HepG2 (cell line): ENCODE measurements around the gene ADAMTS4. TPM values are rescaled to one million over a fixed set of nuclear protein-coding genes. Genes with fewer than 3 reads are reported as not detected.

Experiments used
- CREM ChIP-seq, 2 experiments: sonication (generic) in 1 of 2; formaldehyde crosslinking in 1 of 2; IDR thresholded peaks; 2 replicates each; pipeline versions ENCODE4 v1.4.0 to v1.6.1; 2016 to 2020; ENCODE audit warnings: antibody characterized with exemption in 1 of 2, mild to moderate bottlenecking in 1 of 2, missing genetic modification reagents in 1 of 2
- GZF1 ChIP-seq: sonication (generic); formaldehyde crosslinking; IDR thresholded peaks from 2 replicates; pipeline ENCODE4 v1.5.1; 2020; ENCODE audit warnings: mild to moderate bottlenecking, missing genetic modification reagents
- POLR2AphosphoS2 ChIP-seq: IDR thresholded peaks from 2 replicates; pipeline ENCODE4 v1.6.1; 2011; ENCODE audit warnings: low read depth, low read length, improper control_type of control experiment
- SMAD1 ChIP-seq: sonication (generic); formaldehyde crosslinking; IDR thresholded peaks from 2 replicates; pipeline ENCODE4 v1.4.0; 2020; ENCODE audit warnings: missing genetic modification reagents, low read depth, mild to moderate bottlenecking, borderline replicate concordance
- TBL1XR1 ChIP-seq: fragments of 150-350 bp; IDR thresholded peaks from 2 replicates; pipeline ENCODE4 v1.6.1; 2014; ENCODE audit warnings: borderline replicate concordance, low read length; ENCODE audit not compliant: partially characterized antibody
- TCF7L2 ChIP-seq: IDR thresholded peaks from 2 replicates; pipeline ENCODE4 v1.6.1; 2011; ENCODE audit warnings: mild to moderate bottlenecking, low read depth, low read length, moderate library complexity
- ZNF180 ChIP-seq: sonication (generic); formaldehyde crosslinking; IDR thresholded peaks from 2 replicates; pipeline ENCODE4 v1.4.0; 2020; ENCODE audit warnings: low read depth, missing genetic modification reagents, borderline replicate concordance
- ZNF282 ChIP-seq: fragments of 450-650 bp; IDR thresholded peaks from 2 replicates; pipeline ENCODE4 v1.6.1; 2018; ENCODE audit not compliant: partially characterized antibody
- ZNF530 ChIP-seq: sonication (generic); formaldehyde crosslinking; IDR thresholded peaks from 2 replicates; pipeline ENCODE4 v1.5.0; 2020; ENCODE audit warnings: low read depth, mild to moderate bottlenecking, missing genetic modification reagents
- ZNF562 ChIP-seq: sonication (generic); formaldehyde crosslinking; IDR thresholded peaks from 2 replicates; pipeline ENCODE4 v1.8.0; 2022; ENCODE audit warnings: missing genetic modification reagents, borderline replicate concordance
- ZNF607 ChIP-seq: sonication (generic); formaldehyde crosslinking; IDR thresholded peaks from 2 replicates; pipeline ENCODE4 v1.5.1; 2020; ENCODE audit warnings: missing genetic modification reagents, mild to moderate bottlenecking, borderline replicate concordance
- polyA plus RNA-seq, 8 experiments: library from polyadenylated mRNA; depleted of rRNA in 3 of 8; stranded (reverse) in 7 of 8; unstranded in 1 of 8; fragments of >200 nt; fragmentation: Illumina TruSeq in 4 of 8; extraction: Trizol in 4 of 8; gene quantifications; 2 replicates each; pipeline versions ENCODE4 v1.2.1 to v1.2.3, GENCODE V29; 2011 to 2016; ENCODE audit warnings: low read depth in 4 of 8, missing spikeins in 1 of 8, mixed read lengths in 1 of 8; ENCODE audit not compliant: insufficient read depth in 1 of 8
- total RNA-seq, 5 experiments: library from RNA; depleted of rRNA; stranded (reverse); fragments of >200 nt; fragmentation: Illumina TruSeq; extraction: Trizol; gene quantifications; 2 replicates each; pipeline ENCODE4 v1.2.3, GENCODE V29; 2016; ENCODE audit warnings: low read depth in 1 of 5
- TF ChIP-seq, protein P1 (sequence below): IDR thresholded peaks from 2 replicates; pipeline ENCODE4 v1.6.1; 2016; ENCODE audit warnings: control low read depth
- TF ChIP-seq, protein P2 (sequence below): sonication (generic); formaldehyde crosslinking; IDR thresholded peaks from 2 replicates; pipeline ENCODE4 v1.8.0; 2022; ENCODE audit warnings: mild to moderate bottlenecking, missing genetic modification reagents; ENCODE audit not compliant: insufficient replicate concordance
- TF ChIP-seq, protein P3 (sequence below): sonication (generic); formaldehyde crosslinking; IDR thresholded peaks from 2 replicates; pipeline ENCODE4 v1.9.0; 2021; ENCODE audit warnings: missing genetic modification reagents, borderline replicate concordance
- TF ChIP-seq, protein P4 (sequence below): sonication (generic); formaldehyde crosslinking; IDR thresholded peaks from 2 replicates; pipeline ENCODE4 v1.4.0; 2020; ENCODE audit warnings: low read depth, mild to moderate bottlenecking, missing genetic modification reagents
- TF ChIP-seq, protein P5 (sequence below): IDR thresholded peaks from 2 replicates; pipeline ENCODE4 v1.6.1; 2016; ENCODE audit warnings: missing biosample characterization, missing genetic modification reagents, low read depth
- TF ChIP-seq, protein P6 (sequence below): sonication (generic); formaldehyde crosslinking; IDR thresholded peaks from 2 replicates; pipeline ENCODE4 v1.5.1; 2020; ENCODE audit warnings: mild to moderate bottlenecking, missing genetic modification reagents, moderate library complexity

The ADAMTS4 gene
- total and polyA plus RNA-seq, 2 of the 13 experiments (the other 11 are each of a cell fraction or from before 2014, with no cell fraction given), result 0.51 to 1.7 TPM

DNA sequence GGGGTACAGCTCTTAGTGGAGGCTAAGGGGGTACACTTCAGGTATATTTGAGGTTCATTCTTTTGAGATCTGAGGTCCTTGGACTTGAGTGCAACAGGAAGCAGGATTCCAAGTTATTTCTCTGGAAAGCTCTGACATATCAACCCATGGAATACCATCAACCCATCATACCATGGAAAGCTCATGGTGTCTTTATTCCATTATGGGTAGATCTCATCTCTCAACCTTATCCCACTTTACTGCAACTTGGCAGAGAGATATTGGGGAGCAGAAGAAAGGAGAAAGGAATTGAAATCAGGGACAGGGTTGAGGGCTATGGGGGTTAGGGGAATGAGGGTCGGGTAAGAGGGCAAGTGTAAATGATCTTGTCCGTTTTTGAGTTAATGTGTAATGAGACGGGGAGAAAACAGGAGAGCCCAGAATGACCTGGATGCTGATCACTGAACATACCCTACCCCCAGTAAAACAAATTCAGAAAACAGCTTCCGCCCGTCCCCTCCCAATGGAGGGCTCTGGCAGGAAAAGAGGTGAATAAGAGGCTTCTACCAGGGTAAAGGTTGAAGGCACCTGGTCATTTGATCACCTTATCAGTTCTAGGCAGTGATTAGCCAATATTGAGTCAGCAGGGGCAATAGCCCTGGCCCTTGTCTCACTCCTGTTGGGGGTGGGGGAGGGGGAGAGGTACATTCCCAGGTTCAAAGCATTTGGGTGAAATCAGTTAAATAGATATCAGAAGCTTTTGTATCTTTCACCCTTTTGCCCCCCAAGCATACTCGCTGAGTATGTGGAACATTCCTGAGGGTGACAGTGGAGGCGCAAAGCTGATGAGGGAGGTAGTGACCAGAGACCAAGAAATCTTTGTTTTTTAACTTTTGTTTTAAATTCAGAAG, 25.2 kb upstream of the ADAMTS4 start (continued):
- TF ChIP-seq ZNF530 (CRISPR knock-in tag), result no peak
- TF ChIP-seq ZNF180 (CRISPR knock-in tag), result no peak
- peak; percentile 82; the same call in 1 of the 2 replicates for TF ChIP-seq TCF7L2
- TF ChIP-seq, protein P1, sequence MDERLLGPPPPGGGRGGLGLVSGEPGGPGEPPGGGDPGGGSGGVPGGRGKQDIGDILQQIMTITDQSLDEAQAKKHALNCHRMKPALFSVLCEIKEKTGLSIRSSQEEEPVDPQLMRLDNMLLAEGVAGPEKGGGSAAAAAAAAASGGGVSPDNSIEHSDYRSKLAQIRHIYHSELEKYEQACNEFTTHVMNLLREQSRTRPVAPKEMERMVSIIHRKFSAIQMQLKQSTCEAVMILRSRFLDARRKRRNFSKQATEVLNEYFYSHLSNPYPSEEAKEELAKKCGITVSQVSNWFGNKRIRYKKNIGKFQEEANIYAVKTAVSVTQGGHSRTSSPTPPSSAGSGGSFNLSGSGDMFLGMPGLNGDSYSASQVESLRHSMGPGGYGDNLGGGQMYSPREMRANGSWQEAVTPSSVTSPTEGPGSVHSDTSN (CRISPR knock-in tag), result no peak
- no peak for TF ChIP-seq ZNF282
- no peak for TF ChIP-seq SMAD1 (CRISPR knock-in tag)
- no peak for TF ChIP-seq GZF1 (CRISPR knock-in tag)
- TF ChIP-seq POLR2AphosphoS2, result no peak
- TF ChIP-seq ZNF607 (CRISPR knock-in tag), result no peak
- TF ChIP-seq, protein P2, sequence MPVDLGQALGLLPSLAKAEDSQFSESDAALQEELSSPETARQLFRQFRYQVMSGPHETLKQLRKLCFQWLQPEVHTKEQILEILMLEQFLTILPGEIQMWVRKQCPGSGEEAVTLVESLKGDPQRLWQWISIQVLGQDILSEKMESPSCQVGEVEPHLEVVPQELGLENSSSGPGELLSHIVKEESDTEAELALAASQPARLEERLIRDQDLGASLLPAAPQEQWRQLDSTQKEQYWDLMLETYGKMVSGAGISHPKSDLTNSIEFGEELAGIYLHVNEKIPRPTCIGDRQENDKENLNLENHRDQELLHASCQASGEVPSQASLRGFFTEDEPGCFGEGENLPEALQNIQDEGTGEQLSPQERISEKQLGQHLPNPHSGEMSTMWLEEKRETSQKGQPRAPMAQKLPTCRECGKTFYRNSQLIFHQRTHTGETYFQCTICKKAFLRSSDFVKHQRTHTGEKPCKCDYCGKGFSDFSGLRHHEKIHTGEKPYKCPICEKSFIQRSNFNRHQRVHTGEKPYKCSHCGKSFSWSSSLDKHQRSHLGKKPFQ (CRISPR knock-in tag), result peak; percentile 27
- TF ChIP-seq, protein P3, sequence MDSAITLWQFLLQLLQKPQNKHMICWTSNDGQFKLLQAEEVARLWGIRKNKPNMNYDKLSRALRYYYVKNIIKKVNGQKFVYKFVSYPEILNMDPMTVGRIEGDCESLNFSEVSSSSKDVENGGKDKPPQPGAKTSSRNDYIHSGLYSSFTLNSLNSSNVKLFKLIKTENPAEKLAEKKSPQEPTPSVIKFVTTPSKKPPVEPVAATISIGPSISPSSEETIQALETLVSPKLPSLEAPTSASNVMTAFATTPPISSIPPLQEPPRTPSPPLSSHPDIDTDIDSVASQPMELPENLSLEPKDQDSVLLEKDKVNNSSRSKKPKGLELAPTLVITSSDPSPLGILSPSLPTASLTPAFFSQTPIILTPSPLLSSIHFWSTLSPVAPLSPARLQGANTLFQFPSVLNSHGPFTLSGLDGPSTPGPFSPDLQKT (CRISPR knock-in tag), result no peak
- TF ChIP-seq, protein P4, sequence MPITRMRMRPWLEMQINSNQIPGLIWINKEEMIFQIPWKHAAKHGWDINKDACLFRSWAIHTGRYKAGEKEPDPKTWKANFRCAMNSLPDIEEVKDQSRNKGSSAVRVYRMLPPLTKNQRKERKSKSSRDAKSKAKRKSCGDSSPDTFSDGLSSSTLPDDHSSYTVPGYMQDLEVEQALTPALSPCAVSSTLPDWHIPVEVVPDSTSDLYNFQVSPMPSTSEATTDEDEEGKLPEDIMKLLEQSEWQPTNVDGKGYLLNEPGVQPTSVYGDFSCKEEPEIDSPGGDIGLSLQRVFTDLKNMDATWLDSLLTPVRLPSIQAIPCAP (CRISPR knock-in tag), result no peak
- TF ChIP-seq, protein P5, sequence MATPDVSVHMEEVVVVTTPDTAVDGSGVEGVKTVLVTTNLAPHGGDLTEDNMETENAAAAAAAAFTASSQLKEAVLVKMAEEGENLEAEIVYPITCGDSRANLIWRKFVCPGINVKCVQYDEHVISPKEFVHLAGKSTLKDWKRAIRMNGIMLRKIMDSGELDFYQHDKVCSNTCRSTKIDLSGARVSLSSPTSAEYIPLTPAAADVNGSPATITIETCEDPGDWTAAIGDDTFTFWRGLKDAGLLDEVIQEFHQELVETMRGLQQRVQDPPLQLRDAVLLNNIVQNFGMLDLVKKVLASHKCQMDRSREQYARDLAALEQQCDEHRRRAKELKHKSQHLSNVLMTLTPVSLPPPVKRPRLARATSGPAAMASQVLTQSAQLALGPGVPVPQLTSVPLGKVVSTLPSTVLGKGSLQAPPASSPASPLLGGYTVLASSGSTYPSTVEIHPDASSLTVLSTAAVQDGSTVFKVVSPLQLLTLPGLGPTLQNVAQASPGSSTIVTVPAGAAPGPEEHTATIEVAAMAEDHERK (CRISPR knock-in tag), result no peak
- no peak for TF ChIP-seq ZNF562 (CRISPR knock-in tag)
- TF ChIP-seq, protein P6, sequence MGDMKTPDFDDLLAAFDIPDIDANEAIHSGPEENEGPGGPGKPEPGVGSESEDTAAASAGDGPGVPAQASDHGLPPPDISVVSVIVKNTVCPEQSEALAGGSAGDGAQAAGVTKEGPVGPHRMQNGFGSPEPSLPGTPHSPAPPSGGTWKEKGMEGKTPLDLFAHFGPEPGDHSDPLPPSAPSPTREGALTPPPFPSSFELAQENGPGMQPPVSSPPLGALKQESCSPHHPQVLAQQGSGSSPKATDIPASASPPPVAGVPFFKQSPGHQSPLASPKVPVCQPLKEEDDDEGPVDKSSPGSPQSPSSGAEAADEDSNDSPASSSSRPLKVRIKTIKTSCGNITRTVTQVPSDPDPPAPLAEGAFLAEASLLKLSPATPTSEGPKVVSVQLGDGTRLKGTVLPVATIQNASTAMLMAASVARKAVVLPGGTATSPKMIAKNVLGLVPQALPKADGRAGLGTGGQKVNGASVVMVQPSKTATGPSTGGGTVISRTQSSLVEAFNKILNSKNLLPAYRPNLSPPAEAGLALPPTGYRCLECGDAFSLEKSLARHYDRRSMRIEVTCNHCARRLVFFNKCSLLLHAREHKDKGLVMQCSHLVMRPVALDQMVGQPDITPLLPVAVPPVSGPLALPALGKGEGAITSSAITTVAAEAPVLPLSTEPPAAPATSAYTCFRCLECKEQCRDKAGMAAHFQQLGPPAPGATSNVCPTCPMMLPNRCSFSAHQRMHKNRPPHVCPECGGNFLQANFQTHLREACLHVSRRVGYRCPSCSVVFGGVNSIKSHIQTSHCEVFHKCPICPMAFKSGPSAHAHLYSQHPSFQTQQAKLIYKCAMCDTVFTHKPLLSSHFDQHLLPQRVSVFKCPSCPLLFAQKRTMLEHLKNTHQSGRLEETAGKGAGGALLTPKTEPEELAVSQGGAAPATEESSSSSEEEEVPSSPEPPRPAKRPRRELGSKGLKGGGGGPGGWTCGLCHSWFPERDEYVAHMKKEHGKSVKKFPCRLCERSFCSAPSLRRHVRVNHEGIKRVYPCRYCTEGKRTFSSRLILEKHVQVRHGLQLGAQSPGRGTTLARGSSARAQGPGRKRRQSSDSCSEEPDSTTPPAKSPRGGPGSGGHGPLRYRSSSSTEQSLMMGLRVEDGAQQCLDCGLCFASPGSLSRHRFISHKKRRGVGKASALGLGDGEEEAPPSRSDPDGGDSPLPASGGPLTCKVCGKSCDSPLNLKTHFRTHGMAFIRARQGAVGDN (CRISPR knock-in tag), result no peak
- TF ChIP-seq TBL1XR1, result peak; percentile 79
- peak; percentile 92 for TF ChIP-seq CREM (IDR thresholded peaks at IDR 0.05)
- no peak for TF ChIP-seq CREM (CRISPR knock-in tag; IDR thresholded peaks at IDR 0.05)
